ENCODE results near the gene BMPR1B. TPM values are rescaled to one million over a fixed set of nuclear protein-coding genes. Genes with fewer than 3 reads are reported as not detected.
"Not testable (repeated sequence)": the region's sequence is repeated elsewhere in the genome, so short reads cannot be mapped to it uniquely, and the experiment has no call there.

The BMPR1B gene
- total RNA-seq, 2 experiments from 2014 or later = not detected

DNA sequence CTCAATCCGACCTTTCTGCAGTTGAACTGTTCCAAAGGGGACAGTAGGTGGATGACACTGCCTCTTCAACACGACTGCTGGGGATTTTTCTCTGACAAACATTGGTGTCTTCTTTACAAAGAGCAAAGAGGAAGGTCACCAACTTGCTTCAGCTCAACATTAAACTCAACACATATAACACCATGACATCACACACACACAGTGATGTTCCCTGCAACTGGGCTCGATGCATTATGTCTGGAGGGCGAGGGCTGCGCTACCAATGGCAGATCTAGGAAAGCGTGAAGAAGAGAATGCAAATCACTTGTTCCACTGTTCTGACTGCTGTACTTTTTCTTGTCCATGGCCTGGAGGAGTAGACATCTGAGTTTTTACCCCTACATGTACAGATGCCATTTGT, 405.1 kb downstream of the BMPR1B start:
- ATAC-seq (no peak), DNase-seq (no peak)
- POLR2A ChIA-PET = no interaction called here
- intact Hi-C loops (cut with micrococcal nuclease) = no loop called here
- Mint-ChIP-seq H3K4me1 (ENCODE audit: low read depth) (peaks cover 1% of the 10 kb centered on the region), H3K4me3 (no peak overlapping the region), H3K27me3 (no peaks in the 10 kb centered on the region), H3K27ac (no peak overlapping the region), H3K36me3 (ENCODE audit: low read depth) (no peaks in the 10 kb centered on the region), H3K9me3 (no peaks in the 10 kb centered on the region)
- CTCF ChIA-PET = no interaction called here
- TF ChIP-seq CTCF (IDR thresholded peaks at IDR 0.05) = no peak

GRCh38 chr4:95165926-95166524, 408.3 kb downstream of the BMPR1B start:
- DNase-seq (peak; percentile 37), ATAC-seq (peak; percentile 61)
- Mint-ChIP-seq H3K36me3 (ENCODE audit: low read depth) (no peaks in the 10 kb centered on the region), H3K4me3 (no peak overlapping the region), H3K4me1 (ENCODE audit: low read depth) (no peaks in the 10 kb centered on the region), H3K27me3 (no peaks in the 10 kb centered on the region), H3K9me3 (no peaks in the 10 kb centered on the region), H3K27ac (no peak overlapping the region)
- TF ChIP-seq CTCF (IDR thresholded peaks at IDR 0.05) = peak; percentile 60
- intact Hi-C loops (cut with micrococcal nuclease) = no loop called here
- ChIA-PET POLR2A (no interaction called here), CTCF (interaction anchor here (1.0 to 3.3 kb wide), 8 partner anchors 9 to 343 kb away, joined by 3 to 14 read pairs (median 4); no protein-coding TSS in a partner anchor)

DNA sequence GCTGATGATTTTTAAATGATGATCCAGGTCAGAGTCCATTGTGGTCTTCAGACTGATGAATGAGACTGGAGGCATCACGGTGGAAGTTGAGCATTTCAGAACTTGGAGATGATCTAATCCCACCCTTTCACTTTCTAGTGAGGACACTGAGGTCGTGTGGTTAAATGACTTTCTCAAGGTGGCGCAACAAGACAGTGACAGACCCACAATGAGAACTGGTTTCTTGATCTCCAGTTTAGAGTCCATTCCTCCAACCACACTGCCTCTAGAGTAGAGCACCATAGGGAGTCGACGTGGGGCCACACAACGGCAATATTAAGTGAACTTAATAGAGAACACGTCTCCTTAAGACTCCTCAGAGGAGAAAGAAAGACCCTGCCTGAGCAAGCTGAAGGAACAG, 410.1 kb downstream of the BMPR1B start:
- ATAC-seq (peak; percentile 27), DNase-seq (no peak)
- no peak for TF ChIP-seq CTCF (IDR thresholded peaks at IDR 0.05)
- H3K27ac Mint-ChIP-seq = no peak overlapping the region
- H3K36me3 Mint-ChIP-seq (ENCODE audit: low read depth) = no peaks in the 10 kb centered on the region
- no peak overlapping the region for H3K4me3 Mint-ChIP-seq
- no peaks in the 10 kb centered on the region for H3K4me1 Mint-ChIP-seq (ENCODE audit: low read depth)
- ChIA-PET POLR2A (no interaction called here), CTCF (interaction anchor here (1.0 kb wide), 1 partner anchor 107 kb away, joined by 3 read pairs; no protein-coding TSS in a partner anchor)
- H3K9me3 Mint-ChIP-seq = no peaks in the 10 kb centered on the region
- intact Hi-C loops (cut with micrococcal nuclease) = no loop called here
- H3K27me3 Mint-ChIP-seq = no peaks in the 10 kb centered on the region

DNA sequence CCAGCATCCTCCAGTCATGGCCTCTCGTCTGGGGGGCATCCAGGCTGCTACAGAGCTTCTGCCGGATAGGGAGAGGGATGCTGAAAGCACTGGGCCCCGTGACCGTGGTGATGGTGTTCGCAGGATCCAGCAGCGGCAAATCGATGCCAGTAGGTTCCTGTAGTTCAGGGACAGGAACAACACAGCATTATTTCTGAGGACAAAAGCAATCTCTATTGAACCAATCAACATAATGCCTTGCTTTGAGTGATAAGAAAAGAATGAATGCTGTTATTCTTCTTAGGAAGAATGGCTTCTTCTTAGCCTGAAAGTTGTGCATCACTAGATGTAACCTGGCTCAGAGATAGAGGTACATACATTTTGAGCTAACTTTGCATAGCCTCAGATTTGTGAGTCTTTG, 412.4 kb downstream of the BMPR1B start:
- Mint-ChIP-seq H3K36me3 (ENCODE audit: low read depth) (no peaks in the 10 kb centered on the region), H3K4me1 (ENCODE audit: low read depth) (no peaks in the 10 kb centered on the region), H3K4me3 (no peak overlapping the region), H3K27ac (no peak overlapping the region), H3K9me3 (no peaks in the 10 kb centered on the region), H3K27me3 (no peaks in the 10 kb centered on the region)
- ChIA-PET POLR2A (interaction anchor here (0.6 kb wide), 1 partner anchor 367 kb away, joined by 3 read pairs; no protein-coding TSS in a partner anchor), CTCF (interaction anchor here (1.5 kb wide), 1 partner anchor 13 kb away, joined by 8 read pairs; no protein-coding TSS in a partner anchor)
- ATAC-seq = no peak
- intact Hi-C loops (cut with micrococcal nuclease) = no loop called here
- TF ChIP-seq CTCF (IDR thresholded peaks at IDR 0.05) = no peak
- no peak for DNase-seq

GRCh38 chr4:95171377-95171776, 413.6 kb downstream of the BMPR1B start:
- H3K27me3 Mint-ChIP-seq; ATAC-seq; H3K36me3 Mint-ChIP-seq (ENCODE audit: low read depth); H3K4me3 Mint-ChIP-seq; H3K27ac Mint-ChIP-seq; DNase-seq; H3K4me1 Mint-ChIP-seq (ENCODE audit: low read depth); H3K9me3 Mint-ChIP-seq; POLR2A ChIA-PET; CTCF ChIA-PET; intact Hi-C loops (cut with micrococcal nuclease): not testable (repeated sequence)
